SK-N-SH (cell line): ENCODE data around the gene SLC20A1. TPM values are rescaled to one million over a fixed set of nuclear protein-coding genes. Genes with fewer than 3 reads are reported as not detected.

Experiments used
- CTCF ChIA-PET: fragments of 300-600, 350-600 bp; formaldehyde crosslinking; extraction: SDS; loops from one replicate; lab custom pipeline; 2021; lab: Yijun Ruan, JAX
- POLR2A ChIA-PET: fragments of 350-600 bp; sonication (Branson Sonifier 250); formaldehyde crosslinking; extraction: SDS; loops from one replicate; lab custom pipeline; 2020; ENCODE audit warnings: antibody characterized with exemption, inconsistent platforms; lab: Yijun Ruan, JAX
- DNase-seq: peaks from one replicate; pipeline ENCODE4 v3.0.0; 2012
- H2AFZ ChIP-seq: fragments of 200-600 bp; sonication (generic); 2 replicates; pipeline ENCODE4 v1.8.1; 2016; ENCODE audit warnings: antibody characterized with exemption, mild to moderate bottlenecking, low read depth
- H3F3A ChIP-seq: fragments of 200-600 bp; sonication (generic); replicated peaks from 2 replicates; pipeline ENCODE3; 2016; ENCODE audit warnings: antibody characterized with exemption, mild to moderate bottlenecking; ENCODE audit not compliant: insufficient read depth
- H3K27ac ChIP-seq, 2 experiments: fragments of 200-500 bp in 1 of 2; fragments of 200-600 bp in 1 of 2; sonication (Bioruptor generic) in 1 of 2; sonication (generic), shearing (Covaris generic) in 1 of 2; 2 replicates each; pipeline versions ENCODE4 v1.5.1 to v1.6.1; 2014 to 2016; ENCODE audit warnings: low read depth in 2 of 2, inconsistent platforms in 1 of 2, low read length in 1 of 2, mild to moderate bottlenecking in 1 of 2, mixed read lengths in 1 of 2
- H3K27me3 ChIP-seq: fragments of 200-600 bp; sonication (generic), shearing (Covaris generic); 2 replicates; pipeline ENCODE4 v1.6.1; 2016; ENCODE audit warnings: mixed run types; ENCODE audit not compliant: insufficient read depth
- H3K36me3 ChIP-seq, 2 experiments: fragments of 200-500 bp in 1 of 2; fragments of 200-600 bp in 1 of 2; sonication (Bioruptor generic) in 1 of 2; sonication (generic) in 1 of 2; replicated peaks in 1 of 2; 2 replicates each; pipeline versions ENCODE3 to v1.5.1; 2014 to 2016; ENCODE audit warnings: low read length in 1 of 2, mild to moderate bottlenecking in 1 of 2; ENCODE audit not compliant: insufficient read depth in 2 of 2, control insufficient read depth in 1 of 2
- H3K4me1 ChIP-seq, 2 experiments: fragments of 200-500 bp in 1 of 2; fragments of 200-600 bp in 1 of 2; sonication (Bioruptor generic) in 1 of 2; sonication (generic), shearing (Covaris generic) in 1 of 2; 2 replicates each; pipeline versions ENCODE4 v1.5.1 to v1.6.1; 2014 to 2016; ENCODE audit warnings: low read depth in 1 of 2, low read length in 1 of 2, mixed run types in 1 of 2; ENCODE audit not compliant: insufficient read depth in 2 of 2, control insufficient read depth in 1 of 2
- H3K4me2 ChIP-seq: fragments of 200-600 bp; sonication (generic), shearing (Covaris generic); 2 replicates; pipeline ENCODE4 v1.6.1; 2017; ENCODE audit warnings: mixed run types
- H3K4me3 ChIP-seq, 2 experiments: fragments of 200-500 bp in 1 of 2; fragments of 200-600 bp in 1 of 2; sonication (Bioruptor generic) in 1 of 2; sonication (generic), shearing (Covaris generic) in 1 of 2; 2 replicates each; pipeline versions ENCODE4 v1.5.1 to v1.8.1; 2014 to 2016; ENCODE audit warnings: low read depth in 2 of 2, inconsistent platforms in 1 of 2, low read length in 1 of 2, mild to moderate bottlenecking in 1 of 2, mixed read lengths in 1 of 2, moderate library complexity in 1 of 2
- H3K79me2 ChIP-seq: fragments of 200-600 bp; sonication (generic); 2 replicates; pipeline ENCODE4 v1.8.1; 2017; ENCODE audit warnings: mild to moderate bottlenecking; ENCODE audit not compliant: insufficient read depth
- H3K9ac ChIP-seq: fragments of 200-600 bp; sonication (generic); 2 replicates; pipeline ENCODE4 v1.6.1; 2017; ENCODE audit warnings: mixed run types
- H3K9me2 ChIP-seq: fragments of 200-600 bp; sonication (generic); 2 replicates; pipeline ENCODE4 v1.6.1; 2017; ENCODE audit warnings: mixed run types
- H3K9me3 ChIP-seq: fragments of 200-600 bp; sonication (generic); 2 replicates; pipeline ENCODE4 v1.6.1; 2017; ENCODE audit warnings: mixed run types, mild to moderate bottlenecking, moderate library complexity
- H4K20me1 ChIP-seq: fragments of 200-600 bp; sonication (generic); 2 replicates; pipeline ENCODE4 v1.6.1; 2017; ENCODE audit warnings: mild to moderate bottlenecking, mixed run types; ENCODE audit not compliant: insufficient read depth
- ELF1 ChIP-seq: IDR thresholded peaks from 2 replicates; pipeline ENCODE4 v1.4.0; 2012
- GATA2 ChIP-seq: sonication (generic); formaldehyde crosslinking; IDR thresholded peaks from 2 replicates; pipeline ENCODE4 v1.5.0; 2020; ENCODE audit warnings: mild to moderate bottlenecking, missing genetic modification reagents
- MXI1 ChIP-seq: IDR thresholded peaks from 2 replicates; pipeline ENCODE4 v1.6.1; 2012; ENCODE audit warnings: mild to moderate bottlenecking, low read depth, low read length, improper control_type of control experiment
- NFIC ChIP-seq: IDR thresholded peaks from 2 replicates; pipeline ENCODE4 v1.4.0; 2012; ENCODE audit warnings: borderline replicate concordance
- NRF1 ChIP-seq: IDR thresholded peaks from 2 replicates; pipeline ENCODE4 v1.6.1; 2012; ENCODE audit warnings: low read depth, mild to moderate bottlenecking, low read length
- RAD21 ChIP-seq: IDR thresholded peaks from 2 replicates; pipeline ENCODE4 v1.6.1; 2012; ENCODE audit warnings: mild to moderate bottlenecking, low read length
- SIN3A ChIP-seq: IDR thresholded peaks from 2 replicates; pipeline ENCODE4 v1.6.1; 2012; ENCODE audit warnings: low read depth, mild to moderate bottlenecking, low read length, moderate library complexity, borderline replicate concordance
- TEAD4 ChIP-seq: IDR thresholded peaks from 2 replicates; pipeline ENCODE4 v1.4.0; 2012; ENCODE audit warnings: mild to moderate bottlenecking, borderline replicate concordance; ENCODE audit not compliant: insufficient read depth
- WGBS: methylation state at CpG from one replicate; pipeline ENCODE4 v1.1.6; 2017; ENCODE audit warnings: low lambda C conversion rate; 5-methylcytosine and 5-hydroxymethylcytosine counted together
- polyA plus RNA-seq, 3 experiments: library from polyadenylated mRNA; depleted of rRNA; stranded (reverse); fragments of >200 nt; gene quantifications; 2 replicates each; pipeline ENCODE4 v1.2.3, GENCODE V29; 2012
- TF ChIP-seq, protein P1 (sequence below): IDR thresholded peaks from 2 replicates; pipeline ENCODE4 v1.4.0; 2012; ENCODE audit warnings: low read depth, borderline replicate concordance
- TF ChIP-seq, protein P2 (sequence below): IDR thresholded peaks from 2 replicates; pipeline ENCODE4 v1.4.0; 2012; ENCODE audit warnings: low read depth, borderline replicate concordance
- TF ChIP-seq, protein P3 (sequence below): IDR thresholded peaks from 2 replicates; pipeline ENCODE4 v1.6.1; 2012; ENCODE audit warnings: mild to moderate bottlenecking, low read depth, low read length, moderate library complexity
- TF ChIP-seq, protein P4 (sequence below): IDR thresholded peaks from 2 replicates; pipeline ENCODE4 v1.4.0; 2012; ENCODE audit warnings: low read depth
- TF ChIP-seq, protein P5 (sequence below): IDR thresholded peaks from 2 replicates; pipeline ENCODE4; 2012
- TF ChIP-seq, protein P6 (sequence below): fragments of 150-350 bp; IDR thresholded peaks from 2 replicates; pipeline ENCODE4 v1.6.1; 2017; ENCODE audit warnings: antibody characterized with exemption, low read length, low read depth, borderline replicate concordance

Gene SLC20A1
- polyA plus RNA-seq, 1 of the 3 experiments (the other 2 are of a cell fraction): 56.3 TPM

DNA sequence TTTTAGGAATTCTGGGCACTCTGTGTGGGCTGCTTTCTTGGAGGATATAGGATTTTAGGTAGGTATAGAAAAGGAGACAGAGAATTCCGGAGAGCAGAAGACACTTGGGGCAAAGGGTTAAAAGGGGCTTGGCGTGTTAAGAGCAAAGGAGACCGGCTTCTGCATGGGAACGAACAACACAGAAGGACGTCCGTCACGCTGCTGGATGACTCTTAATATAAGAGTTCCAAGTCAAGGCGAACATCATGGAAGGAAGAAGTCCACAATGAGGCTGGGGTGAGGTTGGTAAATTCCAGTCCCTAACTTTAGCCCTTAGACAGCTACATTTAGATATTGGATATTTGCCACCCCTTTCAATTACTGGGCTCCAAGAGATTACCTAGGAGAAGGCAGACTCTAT is 15.9 kb upstream of the SLC20A1 start:
- peaks cover 19 to 35% of the 10 kb centered on the region in 2 experiments; a peak in 3 of 4 replicates for H3K4me1 ChIP-seq
- WGBS: 96% methylated on average over 8 of the region's 8 CpGs
- peak overlapping the region; percentile 75; the same call in 1 of the 2 replicates for H3K4me2 ChIP-seq
- peaks cover 35% of the 10 kb centered on the region for H3F3A ChIP-seq
- no peaks in the 10 kb centered on the region for H3K79me2 ChIP-seq
- H3K27ac ChIP-seq: peak overlapping the region in 1 of 2 experiments; percentile 69; a peak in 1 of 4 replicates
- no peaks in the 10 kb centered on the region for H4K20me1 ChIP-seq
- H2AFZ ChIP-seq: peak overlapping the region; percentile 80
- ChIA-PET POLR2A (no interaction called here), CTCF (interaction anchor here (0.7 to 15.2 kb wide), 3 partner anchors 15 to 97 kb away, joined by 3 to 179 read pairs (median 5); no protein-coding TSS in a partner anchor)
- TF ChIP-seq RAD21 (no peak), ELF1 (no peak)
- TF ChIP-seq, protein P1, sequence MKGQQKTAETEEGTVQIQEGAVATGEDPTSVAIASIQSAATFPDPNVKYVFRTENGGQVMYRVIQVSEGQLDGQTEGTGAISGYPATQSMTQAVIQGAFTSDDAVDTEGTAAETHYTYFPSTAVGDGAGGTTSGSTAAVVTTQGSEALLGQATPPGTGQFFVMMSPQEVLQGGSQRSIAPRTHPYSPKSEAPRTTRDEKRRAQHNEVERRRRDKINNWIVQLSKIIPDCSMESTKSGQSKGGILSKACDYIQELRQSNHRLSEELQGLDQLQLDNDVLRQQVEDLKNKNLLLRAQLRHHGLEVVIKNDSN: no peak
- TF ChIP-seq, protein P2, sequence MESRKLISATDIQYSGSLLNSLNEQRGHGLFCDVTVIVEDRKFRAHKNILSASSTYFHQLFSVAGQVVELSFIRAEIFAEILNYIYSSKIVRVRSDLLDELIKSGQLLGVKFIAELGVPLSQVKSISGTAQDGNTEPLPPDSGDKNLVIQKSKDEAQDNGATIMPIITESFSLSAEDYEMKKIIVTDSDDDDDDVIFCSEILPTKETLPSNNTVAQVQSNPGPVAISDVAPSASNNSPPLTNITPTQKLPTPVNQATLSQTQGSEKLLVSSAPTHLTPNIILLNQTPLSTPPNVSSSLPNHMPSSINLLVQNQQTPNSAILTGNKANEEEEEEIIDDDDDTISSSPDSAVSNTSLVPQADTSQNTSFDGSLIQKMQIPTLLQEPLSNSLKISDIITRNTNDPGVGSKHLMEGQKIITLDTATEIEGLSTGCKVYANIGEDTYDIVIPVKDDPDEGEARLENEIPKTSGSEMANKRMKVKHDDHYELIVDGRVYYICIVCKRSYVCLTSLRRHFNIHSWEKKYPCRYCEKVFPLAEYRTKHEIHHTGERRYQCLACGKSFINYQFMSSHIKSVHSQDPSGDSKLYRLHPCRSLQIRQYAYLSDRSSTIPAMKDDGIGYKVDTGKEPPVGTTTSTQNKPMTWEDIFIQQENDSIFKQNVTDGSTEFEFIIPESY: no peak
- DNase-seq: no peak
- no peaks in the 10 kb centered on the region for H3K27me3 ChIP-seq
- H3K36me3 ChIP-seq: no peaks in the 10 kb centered on the region
- no peak overlapping the region; a peak in 1 of 4 replicates for H3K4me3 ChIP-seq
- no peaks in the 10 kb centered on the region for H3K9me2 ChIP-seq
- H3K9ac ChIP-seq: no peak overlapping the region
- H3K9me3 ChIP-seq: no peaks in the 10 kb centered on the region

DNA sequence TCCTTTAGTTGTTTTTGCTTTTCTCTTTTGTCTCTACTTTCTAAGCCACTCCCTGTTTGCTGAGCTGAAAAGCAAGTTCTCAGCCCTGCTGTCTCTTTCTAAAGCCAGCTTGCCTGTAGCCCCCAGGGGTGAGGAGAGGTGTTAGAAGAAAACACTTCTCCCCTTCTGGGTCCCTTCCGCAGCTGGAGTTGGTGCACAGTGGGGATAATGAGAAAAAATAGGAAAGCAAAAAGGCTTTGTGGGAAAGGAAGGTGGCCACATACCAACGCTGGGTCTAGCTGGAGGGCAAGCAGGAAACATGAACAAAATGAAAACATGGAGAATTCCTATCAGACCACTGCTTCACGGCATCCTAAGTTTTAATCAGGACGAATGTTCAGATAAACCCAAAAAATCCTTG is 15.5 kb upstream of the SLC20A1 start:
- no peaks in the 10 kb centered on the region for H3K79me2 ChIP-seq
- H2AFZ ChIP-seq: peak overlapping the region; percentile 80
- H3K9me3 ChIP-seq: no peaks in the 10 kb centered on the region
- peaks cover 19 to 35% of the 10 kb centered on the region in 2 experiments; a peak in 3 of 4 replicates for H3K4me1 ChIP-seq
- no peak overlapping the region; a peak in 1 of 4 replicates for H3K4me3 ChIP-seq
- H3K36me3 ChIP-seq: no peaks in the 10 kb centered on the region
- TF ChIP-seq NFIC: no peak
- no peak for TF ChIP-seq SIN3A
- TF ChIP-seq, protein P1: no peak
- TF ChIP-seq, protein P3, sequence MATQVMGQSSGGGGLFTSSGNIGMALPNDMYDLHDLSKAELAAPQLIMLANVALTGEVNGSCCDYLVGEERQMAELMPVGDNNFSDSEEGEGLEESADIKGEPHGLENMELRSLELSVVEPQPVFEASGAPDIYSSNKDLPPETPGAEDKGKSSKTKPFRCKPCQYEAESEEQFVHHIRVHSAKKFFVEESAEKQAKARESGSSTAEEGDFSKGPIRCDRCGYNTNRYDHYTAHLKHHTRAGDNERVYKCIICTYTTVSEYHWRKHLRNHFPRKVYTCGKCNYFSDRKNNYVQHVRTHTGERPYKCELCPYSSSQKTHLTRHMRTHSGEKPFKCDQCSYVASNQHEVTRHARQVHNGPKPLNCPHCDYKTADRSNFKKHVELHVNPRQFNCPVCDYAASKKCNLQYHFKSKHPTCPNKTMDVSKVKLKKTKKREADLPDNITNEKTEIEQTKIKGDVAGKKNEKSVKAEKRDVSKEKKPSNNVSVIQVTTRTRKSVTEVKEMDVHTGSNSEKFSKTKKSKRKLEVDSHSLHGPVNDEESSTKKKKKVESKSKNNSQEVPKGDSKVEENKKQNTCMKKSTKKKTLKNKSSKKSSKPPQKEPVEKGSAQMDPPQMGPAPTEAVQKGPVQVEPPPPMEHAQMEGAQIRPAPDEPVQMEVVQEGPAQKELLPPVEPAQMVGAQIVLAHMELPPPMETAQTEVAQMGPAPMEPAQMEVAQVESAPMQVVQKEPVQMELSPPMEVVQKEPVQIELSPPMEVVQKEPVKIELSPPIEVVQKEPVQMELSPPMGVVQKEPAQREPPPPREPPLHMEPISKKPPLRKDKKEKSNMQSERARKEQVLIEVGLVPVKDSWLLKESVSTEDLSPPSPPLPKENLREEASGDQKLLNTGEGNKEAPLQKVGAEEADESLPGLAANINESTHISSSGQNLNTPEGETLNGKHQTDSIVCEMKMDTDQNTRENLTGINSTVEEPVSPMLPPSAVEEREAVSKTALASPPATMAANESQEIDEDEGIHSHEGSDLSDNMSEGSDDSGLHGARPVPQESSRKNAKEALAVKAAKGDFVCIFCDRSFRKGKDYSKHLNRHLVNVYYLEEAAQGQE: no peak
- no peak for TF ChIP-seq GATA2
- TF ChIP-seq, protein P4, sequence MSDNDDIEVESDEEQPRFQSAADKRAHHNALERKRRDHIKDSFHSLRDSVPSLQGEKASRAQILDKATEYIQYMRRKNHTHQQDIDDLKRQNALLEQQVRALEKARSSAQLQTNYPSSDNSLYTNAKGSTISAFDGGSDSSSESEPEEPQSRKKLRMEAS: no peak
- TF ChIP-seq NRF1: no peak
- no peak for TF ChIP-seq MXI1
- TF ChIP-seq, protein P5, sequence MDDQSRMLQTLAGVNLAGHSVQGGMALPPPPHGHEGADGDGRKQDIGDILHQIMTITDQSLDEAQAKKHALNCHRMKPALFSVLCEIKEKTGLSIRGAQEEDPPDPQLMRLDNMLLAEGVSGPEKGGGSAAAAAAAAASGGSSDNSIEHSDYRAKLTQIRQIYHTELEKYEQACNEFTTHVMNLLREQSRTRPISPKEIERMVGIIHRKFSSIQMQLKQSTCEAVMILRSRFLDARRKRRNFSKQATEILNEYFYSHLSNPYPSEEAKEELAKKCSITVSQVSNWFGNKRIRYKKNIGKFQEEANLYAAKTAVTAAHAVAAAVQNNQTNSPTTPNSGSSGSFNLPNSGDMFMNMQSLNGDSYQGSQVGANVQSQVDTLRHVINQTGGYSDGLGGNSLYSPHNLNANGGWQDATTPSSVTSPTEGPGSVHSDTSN: no peak
- TF ChIP-seq, protein P6, sequence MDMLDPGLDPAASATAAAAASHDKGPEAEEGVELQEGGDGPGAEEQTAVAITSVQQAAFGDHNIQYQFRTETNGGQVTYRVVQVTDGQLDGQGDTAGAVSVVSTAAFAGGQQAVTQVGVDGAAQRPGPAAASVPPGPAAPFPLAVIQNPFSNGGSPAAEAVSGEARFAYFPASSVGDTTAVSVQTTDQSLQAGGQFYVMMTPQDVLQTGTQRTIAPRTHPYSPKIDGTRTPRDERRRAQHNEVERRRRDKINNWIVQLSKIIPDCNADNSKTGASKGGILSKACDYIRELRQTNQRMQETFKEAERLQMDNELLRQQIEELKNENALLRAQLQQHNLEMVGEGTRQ: no peak
- no peak for TF ChIP-seq TEAD4
- no peak for TF ChIP-seq RAD21
- TF ChIP-seq, all 33 proteins: peak for 0
- peaks cover 35% of the 10 kb centered on the region for H3F3A ChIP-seq
- no peaks in the 10 kb centered on the region for H3K27me3 ChIP-seq
- H4K20me1 ChIP-seq: no peaks in the 10 kb centered on the region
- no peak overlapping the region for H3K9ac ChIP-seq
- ChIA-PET CTCF (interaction anchor here (0.7 to 15.2 kb wide), 4 partner anchors 15 to 96 kb away, joined by 3 to 179 read pairs (median 4); no protein-coding TSS in a partner anchor), POLR2A (interaction anchor here (0.8 kb wide), 1 partner anchor 15 kb away, joined by 4 read pairs; the partner anchor contains the start of gene SLC20A1)
- H3K27ac ChIP-seq: peak overlapping the region in 1 of 2 experiments; percentile 69; a peak in 1 of 4 replicates
- H3K9me2 ChIP-seq: no peaks in the 10 kb centered on the region
- H3K4me2 ChIP-seq: peak overlapping the region; percentile 75; the same call in 1 of the 2 replicates
- DNase-seq: no peak
- 92% methylated on average over 4 of the region's 4 CpGs for WGBS
